ENCODE data around the gene NEK6.

- no peak for TF ChIP-seq POLR2A (IDR thresholded peaks at IDR 0.05)
- TF ChIP-seq, protein P1, sequence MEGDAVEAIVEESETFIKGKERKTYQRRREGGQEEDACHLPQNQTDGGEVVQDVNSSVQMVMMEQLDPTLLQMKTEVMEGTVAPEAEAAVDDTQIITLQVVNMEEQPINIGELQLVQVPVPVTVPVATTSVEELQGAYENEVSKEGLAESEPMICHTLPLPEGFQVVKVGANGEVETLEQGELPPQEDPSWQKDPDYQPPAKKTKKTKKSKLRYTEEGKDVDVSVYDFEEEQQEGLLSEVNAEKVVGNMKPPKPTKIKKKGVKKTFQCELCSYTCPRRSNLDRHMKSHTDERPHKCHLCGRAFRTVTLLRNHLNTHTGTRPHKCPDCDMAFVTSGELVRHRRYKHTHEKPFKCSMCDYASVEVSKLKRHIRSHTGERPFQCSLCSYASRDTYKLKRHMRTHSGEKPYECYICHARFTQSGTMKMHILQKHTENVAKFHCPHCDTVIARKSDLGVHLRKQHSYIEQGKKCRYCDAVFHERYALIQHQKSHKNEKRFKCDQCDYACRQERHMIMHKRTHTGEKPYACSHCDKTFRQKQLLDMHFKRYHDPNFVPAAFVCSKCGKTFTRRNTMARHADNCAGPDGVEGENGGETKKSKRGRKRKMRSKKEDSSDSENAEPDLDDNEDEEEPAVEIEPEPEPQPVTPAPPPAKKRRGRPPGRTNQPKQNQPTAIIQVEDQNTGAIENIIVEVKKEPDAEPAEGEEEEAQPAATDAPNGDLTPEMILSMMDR (IDR thresholded peaks at IDR 0.05) = no peak
- no peak for TF ChIP-seq POLR2AphosphoS5 (IDR thresholded peaks at IDR 0.05)
- no peak for TF ChIP-seq EP300 (IDR thresholded peaks at IDR 0.05)
These were observed 140.6 kb downstream of the NEK6 start for GRCh38 chr9:124398191-124398935.

Data from upper lobe of left lung (tissue), 4 donors.